Measurements from ENCODE around the gene SLC32A1.

SLC32A1 gene

GRCh38 chr20:38771621-38772020 is 47.3 kb downstream of the SLC32A1 start:
- peaks cover 74% of the 10 kb centered on the region for H3K36me3 ChIP-seq (ENCODE audit: control insufficient read depth, insufficient read depth, low read length)
- H3K9me3 ChIP-seq (ENCODE audit: control insufficient read depth, insufficient read depth, low read depth, low read length), result no peaks in the 10 kb centered on the region; the same call in none of the 2 replicates
- no peak overlapping the region for H3K9ac ChIP-seq (ENCODE audit: low read length)
- H3K4me1 ChIP-seq (ENCODE audit: control insufficient read depth, insufficient read depth, low read length), result no peaks in the 10 kb centered on the region; the same call in 1 of the 2 replicates
- H3K27me3 ChIP-seq (ENCODE audit: control insufficient read depth, insufficient read depth, low read length), result no peaks in the 10 kb centered on the region
- H3K4me3 ChIP-seq (ENCODE audit: low read depth, low read length), result no peak overlapping the region
- H3K27ac ChIP-seq (ENCODE audit: low read depth, low read length), result no peak overlapping the region

GRCh38 chr20:38774167-38774566 is 49.9 kb downstream of the SLC32A1 start:
- Histone ChIP-seq H3K27ac (ENCODE audit: low read depth, low read length) (no peak overlapping the region), H3K4me1 (ENCODE audit: control insufficient read depth, insufficient read depth, low read length) (peaks cover 9% of the 10 kb centered on the region), H3K36me3 (ENCODE audit: control insufficient read depth, insufficient read depth, low read length) (peaks cover 51% of the 10 kb centered on the region), H3K4me3 (ENCODE audit: low read depth, low read length) (no peak overlapping the region), H3K27me3 (ENCODE audit: control insufficient read depth, insufficient read depth, low read length) (no peaks in the 10 kb centered on the region), H3K9ac (ENCODE audit: low read length) (no peak overlapping the region), H3K9me3 (ENCODE audit: control insufficient read depth, insufficient read depth, low read depth, low read length) (no peaks in the 10 kb centered on the region; the same call in none of the 2 replicates)

- H3K27me3 ChIP-seq (ENCODE audit: control insufficient read depth, insufficient read depth, low read length), result no peaks in the 10 kb centered on the region
- H3K9ac ChIP-seq (ENCODE audit: low read length), result no peak overlapping the region
- no peak overlapping the region for H3K27ac ChIP-seq (ENCODE audit: low read depth, low read length)
- peaks cover 29% of the 10 kb centered on the region for H3K4me1 ChIP-seq (ENCODE audit: control insufficient read depth, insufficient read depth, low read length)
- no peaks in the 10 kb centered on the region; the same call in none of the 2 replicates for H3K9me3 ChIP-seq (ENCODE audit: control insufficient read depth, insufficient read depth, low read depth, low read length)
- H3K36me3 ChIP-seq (ENCODE audit: control insufficient read depth, insufficient read depth, low read length), result peaks cover 32% of the 10 kb centered on the region
- H3K4me3 ChIP-seq (ENCODE audit: low read depth, low read length), result no peak overlapping the region
Observed at GRCh38 chr20:38776363-38776762, 52.1 kb downstream of the SLC32A1 start.

Data from HUES6 (cell line).